RWPE2 (cell line): Measurements from ENCODE around the gene FAM78B.

Source experiments
- ATAC-seq: fragments of 200-7000 bp; cut with Tn5 transposase; 3 replicates; pipeline ENCODE4 v1.9.1; 2021; ENCODE audit warnings: low read depth
- DNase-seq: peaks from one replicate; pipeline ENCODE4 v3.0.0-alpha.2; 2020; ENCODE audit warnings: low spot score
- H3K27ac ChIP-seq: fragments of 450-650 bp; 2 replicates; pipeline ENCODE4 v1.5.1; 2017; ENCODE audit warnings: mild to moderate bottlenecking; ENCODE audit not compliant: poor library complexity, severe bottlenecking
- H3K27me3 ChIP-seq: fragments of 250-450 bp; sonication (Bioruptor Pico); 2 replicates; pipeline ENCODE4 v1.5.1; 2021; ENCODE audit warnings: mild to moderate bottlenecking, moderate library complexity; ENCODE audit not compliant: insufficient read depth, poor library complexity, severe bottlenecking
- H3K36me3 ChIP-seq: fragments of 250-450 bp; sonication (Bioruptor Pico); 2 replicates; pipeline ENCODE4 v1.5.1; 2020; ENCODE audit warnings: low read depth, mild to moderate bottlenecking, moderate library complexity
- H3K4me1 ChIP-seq: fragments of 250-450 bp; sonication (Bioruptor Pico); 2 replicates; pipeline ENCODE4 v1.5.1; 2021; ENCODE audit warnings: mild to moderate bottlenecking, moderate library complexity; ENCODE audit not compliant: insufficient read depth, poor library complexity, severe bottlenecking
- H3K4me3 ChIP-seq: fragments of 250-450 bp; sonication (Bioruptor Pico); 2 replicates; pipeline ENCODE4 v1.5.1; 2021; ENCODE audit warnings: mild to moderate bottlenecking, moderate library complexity; ENCODE audit not compliant: severe bottlenecking
- H3K9me3 ChIP-seq: fragments of 250-450 bp; sonication (Bioruptor Pico); 2 replicates; pipeline ENCODE4 v1.5.1; 2021; ENCODE audit warnings: mild to moderate bottlenecking, moderate library complexity; ENCODE audit not compliant: severe bottlenecking
- CTCF ChIP-seq: fragments of 450-650 bp; IDR thresholded peaks from one replicate; pipeline ENCODE4 v1.5.1; 2017; ENCODE audit warnings: mild to moderate bottlenecking, moderate library complexity; ENCODE audit not compliant: poor library complexity, severe bottlenecking

FAM78B gene

GRCh38 chr1:166064313-166064926 is 102.4 kb downstream of the FAM78B start:
- no peak overlapping the region for H3K27ac ChIP-seq
- no peaks in the 10 kb centered on the region for H3K36me3 ChIP-seq
- no peaks in the 10 kb centered on the region for H3K9me3 ChIP-seq
- no peak overlapping the region for H3K4me3 ChIP-seq
- no peak for ATAC-seq
- no peak for TF ChIP-seq CTCF
- H3K4me1 ChIP-seq = no peaks in the 10 kb centered on the region
- no peaks in the 10 kb centered on the region for H3K27me3 ChIP-seq
- DNase-seq = no peak

GRCh38 chr1:166063701-166064100 is 103.1 kb downstream of the FAM78B start:
- no peaks in the 10 kb centered on the region for H3K9me3 ChIP-seq
- TF ChIP-seq CTCF = no peak
- no peaks in the 10 kb centered on the region for H3K36me3 ChIP-seq
- no peak overlapping the region for H3K27ac ChIP-seq
- no peak for DNase-seq
- ATAC-seq = no peak
- no peak overlapping the region for H3K4me3 ChIP-seq
- no peaks in the 10 kb centered on the region for H3K4me1 ChIP-seq
- no peaks in the 10 kb centered on the region for H3K27me3 ChIP-seq

- no peak for TF ChIP-seq CTCF
- H3K36me3 ChIP-seq = no peaks in the 10 kb centered on the region
- ATAC-seq (no peak), DNase-seq (no peak)
- no peak overlapping the region for H3K27ac ChIP-seq
- H3K4me1 ChIP-seq = no peaks in the 10 kb centered on the region
- no peaks in the 10 kb centered on the region for H3K9me3 ChIP-seq
- H3K27me3 ChIP-seq = no peaks in the 10 kb centered on the region
- H3K4me3 ChIP-seq = no peak overlapping the region
Measured at GRCh38 chr1:166062421-166063070, 104.3 kb downstream of the FAM78B start.

GRCh38 chr1:166057650-166058049 is 109.2 kb downstream of the FAM78B start:
- ATAC-seq = no peak
- no peaks in the 10 kb centered on the region for H3K36me3 ChIP-seq
- no peak overlapping the region for H3K27ac ChIP-seq
- no peaks in the 10 kb centered on the region for H3K9me3 ChIP-seq
- no peak for TF ChIP-seq CTCF
- DNase-seq = no peak
- H3K4me1 ChIP-seq = no peaks in the 10 kb centered on the region
- H3K4me3 ChIP-seq = no peak overlapping the region
- no peaks in the 10 kb centered on the region for H3K27me3 ChIP-seq

GRCh38 chr1:166053395-166053794 is 113.4 kb downstream of the FAM78B start:
- H3K27me3 ChIP-seq = no peaks in the 10 kb centered on the region
- no peaks in the 10 kb centered on the region for H3K9me3 ChIP-seq
- no peak overlapping the region for H3K27ac ChIP-seq
- H3K36me3 ChIP-seq = no peaks in the 10 kb centered on the region
- DNase-seq (no peak), ATAC-seq (no peak)
- TF ChIP-seq CTCF = no peak
- H3K4me3 ChIP-seq = no peak overlapping the region
- H3K4me1 ChIP-seq = no peaks in the 10 kb centered on the region
